Coronary artery (tissue), 2 donors: ENCODE measurements around the gene XBP1.

Source experiments
- DNase-seq: peaks from one replicate; pipeline ENCODE4 v3.0.0-alpha.2; 2017; ENCODE audit warnings: low spot score
- H3K27ac ChIP-seq, 2 donors: fragments of 200-600 bp; sonication (generic); one replicate each; pipeline ENCODE4 v1.5.1; 2016 to 2019
- H3K4me3 ChIP-seq: fragments of 200-600 bp; sonication (generic); 2 replicates; pipeline ENCODE4 v1.5.1; 2016; ENCODE audit warnings: mild to moderate bottlenecking, moderate library complexity
- TF ChIP-seq, protein P1 (sequence below): fragments of 200-600 bp; sonication (generic); IDR thresholded peaks from one replicate; pipeline ENCODE4 v1.5.1; 2019; ENCODE audit warnings: antibody characterized with exemption

The XBP1 gene

GRCh38 chr22:28791841-28792490 lies 8.4 kb downstream of the XBP1 start:
- no peak for DNase-seq
- Histone ChIP-seq H3K27ac (no peak overlapping the region), H3K4me3 (no peak overlapping the region)
- TF ChIP-seq, protein P1, sequence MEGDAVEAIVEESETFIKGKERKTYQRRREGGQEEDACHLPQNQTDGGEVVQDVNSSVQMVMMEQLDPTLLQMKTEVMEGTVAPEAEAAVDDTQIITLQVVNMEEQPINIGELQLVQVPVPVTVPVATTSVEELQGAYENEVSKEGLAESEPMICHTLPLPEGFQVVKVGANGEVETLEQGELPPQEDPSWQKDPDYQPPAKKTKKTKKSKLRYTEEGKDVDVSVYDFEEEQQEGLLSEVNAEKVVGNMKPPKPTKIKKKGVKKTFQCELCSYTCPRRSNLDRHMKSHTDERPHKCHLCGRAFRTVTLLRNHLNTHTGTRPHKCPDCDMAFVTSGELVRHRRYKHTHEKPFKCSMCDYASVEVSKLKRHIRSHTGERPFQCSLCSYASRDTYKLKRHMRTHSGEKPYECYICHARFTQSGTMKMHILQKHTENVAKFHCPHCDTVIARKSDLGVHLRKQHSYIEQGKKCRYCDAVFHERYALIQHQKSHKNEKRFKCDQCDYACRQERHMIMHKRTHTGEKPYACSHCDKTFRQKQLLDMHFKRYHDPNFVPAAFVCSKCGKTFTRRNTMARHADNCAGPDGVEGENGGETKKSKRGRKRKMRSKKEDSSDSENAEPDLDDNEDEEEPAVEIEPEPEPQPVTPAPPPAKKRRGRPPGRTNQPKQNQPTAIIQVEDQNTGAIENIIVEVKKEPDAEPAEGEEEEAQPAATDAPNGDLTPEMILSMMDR, result no peak

DNA sequence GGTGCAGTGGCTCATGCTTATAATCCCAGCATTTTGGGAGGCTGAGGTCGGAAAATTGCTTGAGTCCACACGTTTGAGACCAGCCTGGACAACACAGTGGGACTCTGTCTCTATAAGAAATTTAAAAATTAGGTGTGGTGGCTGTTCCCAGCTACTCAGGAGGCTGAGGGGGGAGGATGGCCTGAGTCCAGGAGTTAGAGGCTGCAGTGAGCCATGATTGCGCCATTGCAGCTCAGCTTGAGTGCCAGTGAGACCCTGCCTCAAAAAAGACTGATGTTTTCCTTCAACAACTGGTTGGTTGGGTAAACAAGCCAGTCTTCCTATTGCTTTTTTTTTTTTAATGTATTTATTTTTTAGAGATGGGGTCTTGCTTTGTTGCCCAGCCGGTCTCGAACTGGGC lies 9.2 kb downstream of the XBP1 start:
- H3K4me3 ChIP-seq, result no peak overlapping the region
- no peak overlapping the region for H3K27ac ChIP-seq
- no peak for DNase-seq
- TF ChIP-seq, protein P1, result no peak

GRCh38 chr22:28788601-28789000 lies 11.8 kb downstream of the XBP1 start:
- no peak for DNase-seq
- TF ChIP-seq, protein P1, result no peak
- no peak overlapping the region for H3K27ac ChIP-seq
- H3K4me3 ChIP-seq, result no peak overlapping the region

DNA sequence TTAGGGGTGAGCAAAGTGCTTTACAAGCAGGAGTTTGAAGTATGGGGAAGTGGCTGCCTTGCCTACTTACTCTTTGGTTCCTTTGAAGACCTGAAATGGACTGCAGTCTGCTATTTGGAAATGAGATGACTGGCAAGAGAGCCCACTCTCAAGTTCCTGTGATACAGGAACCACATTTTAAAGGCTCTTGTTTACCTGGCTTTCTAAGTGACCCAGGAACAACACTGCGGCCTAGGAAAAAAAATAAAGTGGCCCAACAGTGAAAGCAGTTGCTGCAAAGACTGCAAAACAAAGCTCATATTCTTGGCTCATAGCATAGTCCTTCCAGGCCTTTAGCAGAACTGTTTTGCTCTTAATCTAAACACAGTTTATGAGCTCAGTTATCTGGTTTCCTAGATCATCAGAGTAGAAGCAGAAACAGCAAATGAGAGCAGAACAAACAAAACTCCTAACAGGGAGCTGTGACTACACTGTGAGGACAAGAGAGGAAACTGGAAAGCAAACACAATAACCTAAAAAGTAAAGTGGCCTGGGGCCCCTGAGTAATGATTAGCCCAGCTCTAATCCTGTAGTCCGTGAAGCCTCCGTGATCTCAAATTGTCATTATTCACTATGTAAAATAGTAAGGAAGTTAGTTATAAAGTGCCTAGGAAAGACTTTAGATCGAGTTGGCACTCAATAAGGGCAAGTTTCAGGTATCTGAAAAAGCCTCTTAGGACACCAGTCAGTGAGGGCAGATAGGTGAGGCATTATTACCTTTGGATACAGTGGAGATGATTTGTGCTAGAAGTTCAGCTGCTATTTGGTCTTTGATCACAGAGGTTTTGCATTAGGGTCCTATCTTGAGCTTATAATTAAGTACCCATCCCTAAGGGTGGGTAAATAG lies 16.3 kb downstream of the XBP1 start:
- Histone ChIP-seq H3K4me3 (no peak overlapping the region), H3K27ac (no peak overlapping the region)
- TF ChIP-seq, protein P1, result no peak
- no peak for DNase-seq

GRCh38 chr22:28780296-28780695 lies 20.1 kb downstream of the XBP1 start:
- DNase-seq, result no peak
- Histone ChIP-seq H3K4me3 (no peak overlapping the region), H3K27ac (no peak overlapping the region)
- TF ChIP-seq, protein P1, result no peak

GRCh38 chr22:28779833-28780232 lies 20.5 kb downstream of the XBP1 start:
- DNase-seq, result no peak
- TF ChIP-seq, protein P1, result no peak
- no peak overlapping the region for H3K4me3 ChIP-seq
- no peak overlapping the region for H3K27ac ChIP-seq
